Stimulated activated CD8-positive, alpha-beta memory T cell treated with anti-CD3 and anti-CD28 coated beads, Interleukin-15, amount 100 ng/mL, for 24 hours (primary cell): ENCODE results near the gene FBLIM1.

Experiments
- DNase-seq: peaks from one replicate; pipeline ENCODE4 v3.0.0-alpha.2; 2020; ENCODE audit warnings: low read depth

The FBLIM1 gene

DNA sequence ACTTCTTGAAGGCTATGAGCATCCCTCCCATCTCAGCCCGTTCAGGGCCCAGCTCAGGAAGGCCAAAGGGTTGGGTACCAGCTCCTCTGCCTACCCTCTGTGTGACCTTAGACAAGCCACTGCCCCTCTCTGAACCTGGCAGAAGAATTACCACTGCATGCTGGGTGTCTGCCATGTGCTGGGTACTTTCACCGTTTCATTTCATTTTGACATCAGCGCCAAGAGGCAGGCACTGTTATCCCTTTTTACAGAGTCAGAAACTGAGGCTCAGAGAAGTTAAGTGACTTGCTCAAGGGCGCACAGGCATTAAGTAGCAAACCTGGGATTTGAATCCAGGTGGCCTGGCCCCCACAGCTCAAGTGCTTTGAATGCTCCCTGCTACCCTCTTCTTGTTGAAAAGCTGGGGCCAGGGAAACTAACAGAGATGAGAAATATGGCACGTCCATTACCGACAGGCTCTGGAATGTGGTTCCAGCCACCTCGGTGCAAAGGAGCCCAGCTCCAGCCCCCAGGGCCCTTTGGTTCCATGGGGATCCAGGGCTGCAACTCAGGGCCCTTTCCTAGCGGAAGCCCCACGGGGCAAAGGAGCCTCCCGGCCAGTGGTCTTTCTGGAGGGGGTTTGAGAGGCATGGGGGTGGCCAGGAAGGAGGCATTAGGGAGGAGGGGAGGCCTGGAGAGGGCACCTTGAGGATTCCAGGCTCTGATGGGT is 9.8 kb upstream of the FBLIM1 start:
- no peak for DNase-seq

DNA sequence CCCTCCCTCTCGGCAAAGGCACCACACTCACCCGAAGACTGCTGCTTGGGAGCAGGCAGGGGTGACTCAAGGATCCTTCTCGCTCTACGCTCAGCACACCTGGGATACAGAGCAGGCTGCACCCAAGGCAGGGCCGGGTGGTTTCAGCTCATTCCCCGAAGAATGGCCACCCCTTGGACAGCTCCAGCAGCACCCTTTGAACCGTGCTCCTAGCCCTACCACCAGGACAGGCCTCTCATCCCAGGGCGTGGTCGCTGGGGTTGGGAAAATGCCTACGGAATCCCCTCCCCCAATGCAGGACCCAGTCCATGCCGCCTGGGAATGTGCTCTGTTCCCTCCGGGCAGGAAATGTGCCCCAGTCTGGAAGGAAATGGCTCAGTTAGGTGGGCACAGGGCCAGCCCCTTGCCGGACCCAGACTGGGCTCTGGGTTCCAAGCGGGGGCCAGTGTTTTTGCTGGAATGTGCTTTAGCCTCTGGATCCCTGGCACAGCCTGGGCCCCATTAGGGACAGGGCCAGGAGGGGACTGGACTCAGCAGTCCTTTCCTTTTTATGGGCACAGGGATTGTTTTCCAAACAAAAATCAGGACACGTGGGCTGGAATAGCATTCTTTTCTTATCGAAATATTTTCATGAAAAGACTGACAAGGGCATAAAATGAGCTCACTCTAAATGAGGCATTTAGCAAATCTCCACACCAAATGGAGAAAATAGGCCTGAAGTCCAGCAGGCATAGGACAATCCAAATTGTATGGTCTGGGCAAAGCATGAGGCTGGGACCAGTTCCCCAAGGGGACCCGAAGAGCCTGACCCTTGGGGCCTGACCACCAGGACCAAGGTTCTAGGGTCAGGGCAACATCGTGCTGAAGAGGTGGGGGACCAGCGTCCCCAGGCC is 8.9 kb upstream of the FBLIM1 start:
- no peak for DNase-seq

DNA sequence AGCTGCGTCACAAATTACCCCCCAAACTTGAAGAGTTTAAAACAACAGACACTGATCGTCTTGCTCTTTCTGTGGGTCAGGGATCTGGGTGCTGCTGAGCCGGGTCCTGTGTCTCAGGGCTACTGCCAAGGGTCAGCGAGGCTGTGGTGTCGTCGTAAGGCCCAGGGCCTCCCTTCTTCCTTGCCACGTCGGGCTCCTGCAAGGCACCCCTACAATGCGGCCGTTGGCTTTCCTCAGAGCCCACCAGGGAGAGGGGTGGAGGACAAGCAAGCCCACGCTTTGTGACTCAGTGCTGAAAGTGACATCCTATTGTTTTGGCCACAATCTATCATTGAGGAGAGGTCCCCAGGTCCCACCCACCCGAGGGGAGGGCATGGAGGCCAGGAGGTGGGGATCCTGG is 7.7 kb upstream of the FBLIM1 start:
- no peak for DNase-seq

DNA sequence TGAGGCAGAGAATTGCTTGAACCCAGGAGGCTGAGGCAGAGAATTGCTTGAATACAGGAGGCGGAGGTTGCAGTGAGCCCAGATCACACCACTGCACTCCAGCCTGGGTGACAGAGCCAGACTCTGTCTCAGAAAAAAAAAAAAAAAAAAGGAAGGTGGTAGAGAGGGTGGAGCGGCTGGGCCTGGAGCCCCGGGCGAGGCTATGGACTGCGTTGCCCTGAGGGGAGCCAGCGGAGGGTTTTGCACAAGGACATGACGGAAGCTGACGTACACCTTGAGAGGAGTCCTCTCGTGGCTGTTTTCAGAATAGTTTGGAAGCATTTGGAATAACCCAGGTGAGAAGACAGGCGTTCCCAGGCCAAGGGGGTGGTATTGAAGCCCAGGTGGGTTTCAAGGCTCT is 6.9 kb upstream of the FBLIM1 start:
- DNase-seq, result no peak

DNA sequence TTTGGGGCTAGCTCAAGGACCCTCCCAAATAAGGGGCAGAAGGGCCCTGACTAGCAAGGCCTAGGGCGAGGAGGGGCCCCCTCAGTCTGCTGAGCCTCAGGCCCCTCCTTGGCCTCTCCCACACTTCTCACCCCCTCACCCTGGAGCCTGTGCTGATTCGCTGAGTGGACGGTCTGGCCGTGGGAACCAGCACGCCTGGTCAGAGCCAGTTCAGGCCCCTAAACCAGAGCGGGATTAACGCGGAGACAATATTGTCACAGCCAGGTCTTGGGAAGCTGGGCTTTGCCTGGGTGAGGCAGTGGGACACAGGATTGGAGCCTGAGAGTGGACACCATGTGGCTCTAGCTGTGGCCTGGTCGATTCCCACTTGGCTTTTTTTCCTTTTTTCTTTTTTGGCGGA is 4.8 kb upstream of the FBLIM1 start:
- DNase-seq, result no peak

DNA sequence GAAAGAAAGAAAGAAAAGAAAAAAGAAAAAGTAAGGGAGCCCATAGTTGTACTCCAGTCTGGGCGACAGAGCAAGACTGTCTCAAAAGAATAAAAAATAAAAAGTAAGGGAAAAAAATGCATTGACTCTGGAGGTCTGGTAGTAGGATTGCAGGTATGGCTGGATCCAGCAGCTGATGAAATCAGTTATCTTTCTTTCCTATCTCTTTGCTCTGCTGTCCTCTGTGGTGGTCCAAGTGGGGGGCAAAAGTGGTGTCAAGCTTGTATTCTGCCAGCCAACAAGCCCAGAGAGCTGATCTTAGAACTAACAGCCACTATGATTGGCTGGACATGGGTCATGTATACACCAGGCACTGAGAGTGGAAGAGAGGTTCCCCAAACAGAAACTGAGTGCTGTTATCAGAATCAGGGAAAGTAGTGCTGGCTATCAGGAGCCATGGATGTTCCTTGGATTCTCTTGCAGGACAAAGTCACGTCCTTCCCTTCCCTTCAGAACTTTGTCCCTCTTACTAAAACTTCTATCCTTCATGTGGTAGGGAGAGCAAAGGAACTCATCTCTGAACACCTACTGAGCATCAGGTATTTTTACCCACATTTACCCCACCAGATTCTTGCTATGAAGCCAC is 3.5 kb upstream of the FBLIM1 start:
- no peak for DNase-seq

DNA sequence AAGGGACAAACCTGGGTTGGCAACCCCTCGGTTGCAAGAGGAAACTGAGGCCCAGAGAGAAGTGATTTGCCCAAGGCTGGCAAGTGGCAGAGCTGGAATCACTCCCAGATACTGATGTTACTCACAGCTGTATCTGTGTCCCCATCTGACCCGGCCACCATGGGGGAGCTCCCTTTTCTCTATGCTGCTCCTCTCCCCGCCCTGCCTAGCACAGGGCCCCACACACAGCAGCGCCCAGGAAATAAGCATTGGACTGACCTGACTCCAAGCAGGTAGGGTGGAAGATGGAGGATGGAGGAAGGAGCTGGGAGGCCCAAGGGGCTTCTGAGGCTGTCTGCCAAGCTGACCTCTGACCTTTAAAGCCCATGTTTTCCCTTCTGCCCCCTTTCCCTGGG is 3.0 kb upstream of the FBLIM1 start:
- no peak for DNase-seq

DNA sequence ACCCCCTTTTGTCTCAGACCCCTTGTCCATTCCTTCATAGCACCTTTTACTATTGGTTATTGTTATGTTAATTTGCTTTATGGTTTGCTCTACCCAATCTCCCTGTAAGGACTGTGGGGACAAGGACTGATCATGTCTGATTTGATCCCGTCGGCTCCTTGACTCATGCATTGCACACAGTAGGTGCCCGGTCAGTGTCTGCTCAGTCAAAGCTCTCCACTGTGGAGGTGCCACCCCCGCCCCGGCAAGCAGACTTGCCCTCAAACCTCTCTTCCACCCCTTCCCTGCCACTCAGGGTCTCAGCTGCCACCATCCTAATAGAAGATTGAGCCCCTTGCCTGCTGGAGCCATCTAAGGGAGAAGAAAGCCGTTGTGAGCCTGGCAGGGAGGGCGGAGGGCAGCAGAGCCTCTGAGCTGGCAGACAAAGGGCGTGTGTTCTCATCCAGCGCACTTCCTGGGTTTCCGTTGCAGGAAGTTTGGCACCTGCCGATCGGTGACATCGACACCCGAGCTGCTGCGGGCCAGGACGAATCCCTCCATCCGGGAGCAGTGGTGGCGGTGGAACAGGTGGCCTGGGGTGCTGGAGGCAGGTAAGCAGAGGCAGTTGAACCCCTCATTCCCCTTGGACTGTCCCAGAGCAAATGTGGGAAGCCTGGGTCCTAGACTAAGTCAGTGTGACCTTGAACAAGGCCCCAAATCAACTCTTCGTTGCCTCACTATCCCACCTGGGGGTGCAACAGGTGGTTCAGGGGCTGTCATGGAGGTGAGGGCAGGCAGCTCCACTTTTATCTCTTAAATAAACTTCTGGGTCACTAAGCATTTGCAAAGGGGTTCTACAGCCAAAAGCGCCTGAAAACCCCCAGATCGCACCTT is 2.2 kb upstream of the FBLIM1 start:
- DNase-seq, result no peak

DNA sequence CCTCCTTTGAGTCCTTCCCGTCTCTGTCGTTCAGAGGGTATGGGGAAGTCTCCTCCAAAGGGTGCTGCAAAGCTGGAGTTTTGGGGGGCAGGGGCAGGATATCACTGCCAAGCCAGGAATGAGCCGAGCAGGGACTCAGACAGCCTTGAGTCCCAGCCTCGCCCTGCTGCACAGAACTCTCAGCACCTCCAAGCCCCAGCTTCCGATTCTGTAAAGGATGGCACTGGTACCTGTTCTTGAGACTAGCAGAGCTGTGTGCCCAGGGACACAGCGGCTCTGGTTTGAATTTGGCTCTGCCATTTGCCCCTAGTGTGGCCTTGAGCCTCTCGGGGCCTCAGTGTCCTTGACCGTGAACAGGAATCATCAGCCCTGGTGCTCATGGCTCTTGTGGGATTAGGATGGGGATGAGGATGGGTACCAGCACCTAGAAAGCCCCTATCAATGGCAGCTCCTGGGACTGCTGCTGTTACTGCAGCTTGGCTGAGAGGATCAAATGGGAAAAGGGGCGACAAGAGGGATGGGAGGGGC is 1.5 kb upstream of the FBLIM1 start:
- no peak for DNase-seq

DNA sequence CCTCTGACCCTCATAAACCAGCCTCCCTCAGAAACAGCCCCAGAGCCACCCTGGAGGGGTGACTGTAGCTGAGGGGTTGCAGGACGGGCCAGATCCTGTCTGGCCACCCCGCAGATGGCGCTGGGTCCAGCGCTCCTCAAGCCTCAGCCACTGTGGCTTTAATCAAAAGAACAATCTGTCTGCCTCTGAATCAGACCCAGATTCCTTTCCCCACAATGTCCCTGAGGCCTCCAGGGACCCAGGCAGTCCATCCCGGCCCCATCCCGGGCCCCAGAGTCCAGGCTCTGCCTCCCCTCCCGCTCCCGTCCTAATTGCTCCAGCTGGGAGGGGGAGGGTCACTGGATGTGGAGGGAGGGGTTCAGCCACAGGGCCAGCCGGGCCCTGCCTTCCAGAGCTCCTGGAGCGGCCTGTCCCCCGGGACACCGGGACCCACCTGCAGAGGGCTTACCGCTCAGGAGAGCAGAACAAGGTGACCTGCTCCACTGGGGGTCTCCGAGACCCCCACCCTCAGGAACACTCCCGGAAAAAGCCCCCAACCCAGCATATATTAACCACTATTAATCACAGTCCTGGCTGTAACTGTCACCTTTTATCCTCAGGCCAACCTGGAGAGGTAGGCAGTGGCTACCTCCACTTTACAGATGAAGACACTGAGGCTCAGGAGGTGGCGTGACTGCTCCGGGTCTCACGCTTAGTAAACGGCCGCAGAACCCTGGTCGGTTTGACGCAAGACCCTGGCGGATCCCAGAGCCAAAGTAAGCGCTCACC is 836 bp upstream of the FBLIM1 start:
- no peak for DNase-seq

DNA sequence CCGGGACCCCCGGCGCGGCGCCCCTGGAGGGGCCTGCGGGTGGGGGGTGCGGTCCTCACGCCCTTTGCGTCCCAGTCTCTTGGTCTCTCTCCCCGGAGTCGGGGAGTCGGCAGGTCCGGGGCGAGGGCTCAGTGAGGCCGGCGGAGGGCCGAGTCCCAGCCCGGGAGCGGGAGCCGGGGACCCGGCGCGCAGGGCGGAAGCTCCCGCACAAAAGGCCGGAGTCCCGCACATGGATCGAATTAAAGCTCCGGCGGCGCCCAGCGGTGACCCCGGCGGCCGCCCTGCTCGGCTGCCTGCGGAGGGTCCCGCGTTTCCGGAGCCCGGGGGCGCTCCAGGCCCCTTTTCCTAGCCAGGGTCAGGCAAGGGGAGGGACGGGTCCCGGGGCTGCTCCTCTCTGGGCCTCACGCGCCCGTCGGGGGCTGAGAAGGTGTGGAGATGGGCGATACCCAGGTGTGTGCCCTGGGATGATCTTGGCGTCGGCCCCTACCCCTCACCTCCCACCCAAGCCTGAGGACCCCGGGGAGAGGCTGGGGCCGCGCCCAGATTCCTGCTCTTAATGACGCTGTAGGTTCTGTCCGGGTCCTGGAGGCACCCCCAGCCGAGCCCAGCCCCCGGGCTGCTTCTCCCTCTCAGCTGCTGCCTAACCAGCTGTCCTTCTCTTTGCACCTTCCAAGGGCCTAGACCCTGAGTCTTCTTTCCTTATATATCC is 512 bp downstream of the FBLIM1 start:
- no peak for DNase-seq

DNA sequence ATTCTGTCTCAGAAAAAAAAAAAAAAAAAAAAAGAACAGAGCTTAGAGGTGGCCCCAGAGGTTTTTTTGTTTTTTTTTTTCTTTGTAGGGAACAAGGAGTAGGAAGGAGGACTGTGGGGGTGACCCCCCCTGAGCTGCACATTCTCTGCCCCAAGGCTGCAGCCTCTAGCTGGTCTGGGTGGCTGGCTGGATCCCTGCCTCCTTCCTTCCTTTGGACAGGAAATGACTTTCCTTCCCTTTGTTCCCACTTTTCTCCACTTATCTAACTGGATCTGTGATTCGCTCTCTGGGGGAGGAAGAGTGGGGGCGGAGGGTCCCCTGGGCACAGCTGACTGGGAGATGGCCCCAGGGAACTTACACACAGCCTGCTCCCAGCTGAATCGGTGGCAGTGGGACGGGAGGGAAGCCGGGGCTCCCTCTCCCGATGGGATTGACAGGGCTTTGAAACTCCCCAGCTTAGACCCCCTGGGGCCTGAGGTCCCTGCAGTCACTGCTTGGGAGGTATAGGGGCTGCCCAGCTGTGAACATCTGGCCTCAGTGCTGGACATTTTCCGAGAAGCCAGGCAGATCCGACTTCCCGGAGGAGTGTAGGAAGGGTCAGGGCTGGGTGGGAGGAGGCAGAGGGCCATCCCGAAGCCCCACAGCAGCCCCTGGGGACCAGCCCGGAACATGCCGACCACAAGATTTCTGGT is 2.1 kb downstream of the FBLIM1 start:
- no peak for DNase-seq

DNA sequence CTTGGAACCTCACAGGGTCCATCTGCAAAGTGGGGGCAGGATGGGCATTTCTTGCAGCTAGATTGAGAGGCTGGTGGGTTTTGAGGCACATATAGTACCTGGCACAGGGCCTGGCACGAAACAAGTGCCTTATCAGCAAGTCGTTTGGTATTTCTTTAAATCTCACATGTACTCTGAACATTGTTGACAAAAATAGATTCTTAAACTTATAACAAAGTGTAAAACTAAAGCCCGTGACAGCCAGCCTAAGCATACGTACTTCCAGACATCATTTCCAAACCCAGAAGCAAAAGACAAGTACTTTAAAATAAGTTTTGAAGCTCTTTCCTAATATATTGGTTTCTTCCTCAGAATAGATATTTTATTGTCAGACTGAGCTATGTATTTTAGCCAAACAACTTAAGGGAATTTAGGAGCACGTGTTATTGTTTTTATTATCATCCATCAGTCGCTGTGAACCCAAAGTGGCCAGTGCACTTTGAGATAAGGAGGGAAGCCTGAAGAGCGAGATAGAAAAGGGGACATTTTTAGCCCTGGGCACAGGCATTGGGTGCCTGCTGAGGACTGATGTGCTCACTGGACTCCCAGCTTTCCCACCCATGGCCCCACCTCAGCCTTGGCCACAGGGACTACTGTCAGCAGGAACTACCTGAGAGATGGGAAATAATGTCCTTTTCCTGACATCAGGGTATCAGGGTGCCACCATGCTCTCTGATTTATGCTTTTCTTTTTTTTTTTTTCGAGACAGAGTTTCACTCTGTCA is 3.0 kb downstream of the FBLIM1 start:
- DNase-seq, result no peak

DNA sequence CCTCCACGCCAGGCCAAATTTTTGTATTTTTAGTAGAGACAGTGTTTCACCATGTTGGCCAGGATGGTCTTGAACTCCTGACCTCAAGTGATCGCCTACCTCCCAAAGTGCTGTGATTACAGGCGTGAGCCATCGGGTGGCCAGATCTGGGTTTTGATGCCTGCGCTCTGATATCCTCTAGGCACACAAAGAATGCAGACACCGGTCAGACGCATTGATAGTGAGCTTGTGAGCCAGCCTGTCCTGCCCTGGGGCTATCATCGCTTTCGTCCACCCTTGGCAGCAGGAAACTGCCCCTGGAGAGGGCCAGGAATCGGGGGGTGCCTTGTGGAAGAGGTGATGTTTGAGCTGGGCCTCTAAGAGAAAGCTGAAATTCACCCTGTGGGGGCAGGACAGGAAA is 4.0 kb downstream of the FBLIM1 start:
- no peak for DNase-seq

DNA sequence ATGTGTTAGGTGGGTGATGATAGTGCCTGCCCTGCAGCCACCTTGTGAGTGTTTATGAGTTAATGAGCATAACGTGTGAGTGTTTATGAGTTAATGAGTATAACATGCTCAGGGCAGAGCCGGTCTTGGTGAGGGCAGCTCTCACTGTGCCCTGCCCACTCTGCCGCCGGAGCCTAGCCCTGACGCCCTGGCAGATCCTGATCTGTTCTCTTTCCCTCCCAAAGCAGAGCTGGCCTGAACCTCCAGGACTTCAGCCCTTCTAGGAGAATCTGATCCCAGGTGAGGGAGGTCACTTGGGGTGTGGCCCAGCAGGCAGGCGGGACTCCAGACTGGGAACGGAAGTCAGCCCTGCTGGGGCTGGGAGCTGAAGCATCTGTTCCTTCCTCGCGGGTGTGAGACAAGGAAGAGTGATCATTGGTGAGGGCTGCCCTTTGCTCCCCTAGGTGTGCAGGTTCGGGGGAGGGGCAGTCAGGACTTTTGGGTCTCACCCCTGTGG is 5.7 kb downstream of the FBLIM1 start:
- no peak for DNase-seq

DNA sequence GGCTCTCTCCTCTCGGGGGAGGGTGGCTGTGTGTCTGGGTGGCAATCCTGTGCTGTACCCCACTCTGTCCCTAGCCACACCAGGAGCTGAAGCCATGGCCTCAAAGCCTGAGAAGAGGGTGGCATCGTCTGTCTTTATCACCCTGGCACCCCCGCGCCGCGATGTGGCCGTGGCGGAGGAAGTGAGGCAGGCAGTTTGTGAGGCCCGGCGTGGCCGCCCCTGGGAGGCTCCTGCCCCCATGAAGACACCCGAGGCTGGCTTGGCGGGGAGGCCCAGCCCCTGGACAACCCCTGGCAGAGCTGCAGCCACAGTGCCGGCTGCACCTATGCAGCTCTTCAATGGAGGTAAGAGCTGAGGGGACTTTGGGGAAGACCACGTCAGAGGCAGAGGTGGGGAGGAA is 6.3 kb downstream of the FBLIM1 start:
- no peak for DNase-seq

DNA sequence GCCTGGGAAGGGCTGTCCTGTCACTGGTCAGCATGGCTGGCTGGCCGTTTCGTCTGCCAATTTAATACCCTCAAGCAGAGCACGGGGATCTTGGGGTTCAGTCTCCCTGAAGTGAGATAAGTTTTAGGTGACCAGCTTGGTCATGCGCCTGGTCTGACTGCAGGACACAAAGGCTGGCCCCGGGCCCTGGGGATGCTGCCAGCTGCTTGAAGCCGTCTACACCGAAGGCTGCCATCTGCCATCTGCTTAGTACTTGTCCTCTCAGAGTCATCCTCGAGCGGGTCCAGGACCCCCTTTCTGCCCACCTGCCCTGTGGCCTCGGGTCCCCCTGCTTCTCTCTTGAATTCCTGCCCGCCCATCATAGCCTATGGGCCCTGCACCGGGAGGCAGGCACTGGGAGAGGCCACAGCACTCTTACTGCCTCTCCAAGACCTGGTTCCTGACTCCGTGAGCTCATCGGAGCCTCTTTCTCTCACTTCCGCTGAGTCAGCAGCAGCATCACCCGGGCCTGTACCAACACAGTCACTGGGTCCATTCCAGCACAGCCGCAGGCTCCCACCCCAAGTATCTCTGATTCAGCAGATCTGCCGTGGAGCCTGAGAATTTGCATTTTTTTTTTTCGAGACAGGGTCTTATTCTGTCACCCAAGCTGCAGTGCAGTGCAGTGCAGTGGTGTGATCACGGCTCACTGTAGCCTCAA is 7.0 kb downstream of the FBLIM1 start:
- DNase-seq, result no peak

DNA sequence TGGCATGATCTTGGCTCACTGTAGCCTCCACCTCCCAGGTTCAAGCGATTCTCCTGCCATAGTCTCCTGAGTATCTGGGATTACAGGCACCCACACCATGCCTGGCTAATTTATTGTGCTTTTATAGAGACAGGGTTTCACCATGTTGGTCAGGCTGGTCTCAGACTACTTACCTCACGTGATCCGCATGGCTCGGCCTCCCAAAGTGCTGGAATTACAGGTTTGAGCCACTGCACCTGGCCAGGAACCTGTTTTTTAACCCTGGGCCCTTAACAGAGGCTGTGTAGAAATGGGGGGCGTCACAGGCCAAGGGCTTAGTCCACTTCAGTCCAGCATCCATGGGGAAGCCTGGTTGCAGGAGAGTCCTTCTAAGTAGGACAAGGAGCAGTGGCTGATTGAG is 9.3 kb downstream of the FBLIM1 start:
- DNase-seq, result no peak
